Calu3 (cell line): ENCODE results near the gene AFAP1L2. TPM values are rescaled to one million over a fixed set of nuclear protein-coding genes. Genes with fewer than 3 reads are reported as not detected.

ENCODE experiments used
- BruUV-seq: library from RNA; stranded (reverse); fragments of 400-500 nt; replicated peaks from 2 replicates; lab custom pipeline; 2021; lab: Mats Ljungman, UMichigan
- CTCF ChIA-PET: fragments of 300-600 bp; sonication (Branson Sonifier 250); formaldehyde crosslinking; loops from one replicate; lab custom pipeline; 2022; ENCODE audit warnings: antibody characterized with exemption; lab: Charles Lee
- DNase-seq: peaks from one replicate; pipeline ENCODE4 v3.0.0; 2022
- H3K27ac Mint-ChIP-seq: one replicate; pipeline ENCODE4 v1.8.0; 2022; ENCODE audit warnings: mixed read lengths; ENCODE audit not compliant: unreplicated experiment
- H3K27me3 Mint-ChIP-seq: one replicate; pipeline ENCODE4 v1.8.0; 2022; ENCODE audit warnings: mixed read lengths; ENCODE audit not compliant: unreplicated experiment
- H3K36me3 Mint-ChIP-seq: one replicate; pipeline ENCODE4 v1.8.0; 2022; ENCODE audit warnings: mild to moderate bottlenecking, moderate library complexity, mixed read lengths; ENCODE audit not compliant: insufficient read depth, unreplicated experiment
- H3K4me1 Mint-ChIP-seq: one replicate; pipeline ENCODE4 v1.8.0; 2022; ENCODE audit warnings: mild to moderate bottlenecking, low read depth, mixed read lengths; ENCODE audit not compliant: unreplicated experiment
- H3K4me3 Mint-ChIP-seq: one replicate; pipeline ENCODE4 v1.8.0; 2022; ENCODE audit warnings: mild to moderate bottlenecking, low read depth, moderate library complexity, mixed read lengths; ENCODE audit not compliant: unreplicated experiment
- H3K9me3 Mint-ChIP-seq: one replicate; pipeline ENCODE4 v1.8.0; 2022; ENCODE audit warnings: low read depth, mixed read lengths; ENCODE audit not compliant: unreplicated experiment
- intact Hi-C: fragments of 100-400 bp; cut with micrococcal nuclease; formaldehyde crosslinking; loops from one replicate; pipeline ENCODE4 v1.10.0; 2022; ENCODE audit not compliant: unreplicated experiment
- total RNA-seq: library from RNA; stranded (reverse); gene quantifications from 2 replicates; pipeline ENCODE4 v1.2.3, GENCODE V29; 2022
- TF ChIP-seq, protein P1 (sequence below): fragments of 200-600 bp; IDR thresholded peaks from one replicate; pipeline ENCODE4 v1.8.0; 2022; ENCODE audit warnings: antibody characterized with exemption; ENCODE audit not compliant: unreplicated experiment

Gene AFAP1L2
- total RNA-seq, 1 experiment from 2014 or later = 0.76 TPM

DNA sequence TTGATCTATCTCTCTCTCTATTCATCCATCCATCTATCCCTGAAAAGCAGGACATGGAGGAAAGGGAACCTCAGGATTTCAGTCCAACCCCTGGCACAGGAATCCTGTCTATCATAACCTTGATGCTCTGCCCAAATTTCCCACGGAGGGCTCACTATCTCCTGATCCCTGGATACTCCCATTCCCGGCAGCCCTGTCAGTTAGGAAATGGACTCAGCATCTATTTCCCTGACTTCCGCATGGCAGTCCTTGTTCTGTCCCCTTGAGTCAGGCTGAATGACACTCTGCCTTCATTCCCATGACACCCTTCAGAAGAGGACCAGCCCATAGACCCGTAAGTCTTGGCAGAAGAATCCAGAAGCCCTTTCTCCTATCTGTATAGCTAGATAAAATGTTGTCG, 87.6 kb downstream of the AFAP1L2 start:
- BruUV-seq = no TSS peak
- Mint-ChIP-seq H3K9me3 (no peaks in the 10 kb centered on the region), H3K4me1 (peaks cover 14% of the 10 kb centered on the region), H3K27ac (no peak overlapping the region), H3K36me3 (peaks cover 10% of the 10 kb centered on the region), H3K27me3 (no peaks in the 10 kb centered on the region), H3K4me3 (no peak overlapping the region)
- CTCF ChIA-PET = no interaction called here
- TF ChIP-seq, protein P1, sequence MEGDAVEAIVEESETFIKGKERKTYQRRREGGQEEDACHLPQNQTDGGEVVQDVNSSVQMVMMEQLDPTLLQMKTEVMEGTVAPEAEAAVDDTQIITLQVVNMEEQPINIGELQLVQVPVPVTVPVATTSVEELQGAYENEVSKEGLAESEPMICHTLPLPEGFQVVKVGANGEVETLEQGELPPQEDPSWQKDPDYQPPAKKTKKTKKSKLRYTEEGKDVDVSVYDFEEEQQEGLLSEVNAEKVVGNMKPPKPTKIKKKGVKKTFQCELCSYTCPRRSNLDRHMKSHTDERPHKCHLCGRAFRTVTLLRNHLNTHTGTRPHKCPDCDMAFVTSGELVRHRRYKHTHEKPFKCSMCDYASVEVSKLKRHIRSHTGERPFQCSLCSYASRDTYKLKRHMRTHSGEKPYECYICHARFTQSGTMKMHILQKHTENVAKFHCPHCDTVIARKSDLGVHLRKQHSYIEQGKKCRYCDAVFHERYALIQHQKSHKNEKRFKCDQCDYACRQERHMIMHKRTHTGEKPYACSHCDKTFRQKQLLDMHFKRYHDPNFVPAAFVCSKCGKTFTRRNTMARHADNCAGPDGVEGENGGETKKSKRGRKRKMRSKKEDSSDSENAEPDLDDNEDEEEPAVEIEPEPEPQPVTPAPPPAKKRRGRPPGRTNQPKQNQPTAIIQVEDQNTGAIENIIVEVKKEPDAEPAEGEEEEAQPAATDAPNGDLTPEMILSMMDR = no peak
- intact Hi-C loops = no loop called here
- no peak for DNase-seq

DNA sequence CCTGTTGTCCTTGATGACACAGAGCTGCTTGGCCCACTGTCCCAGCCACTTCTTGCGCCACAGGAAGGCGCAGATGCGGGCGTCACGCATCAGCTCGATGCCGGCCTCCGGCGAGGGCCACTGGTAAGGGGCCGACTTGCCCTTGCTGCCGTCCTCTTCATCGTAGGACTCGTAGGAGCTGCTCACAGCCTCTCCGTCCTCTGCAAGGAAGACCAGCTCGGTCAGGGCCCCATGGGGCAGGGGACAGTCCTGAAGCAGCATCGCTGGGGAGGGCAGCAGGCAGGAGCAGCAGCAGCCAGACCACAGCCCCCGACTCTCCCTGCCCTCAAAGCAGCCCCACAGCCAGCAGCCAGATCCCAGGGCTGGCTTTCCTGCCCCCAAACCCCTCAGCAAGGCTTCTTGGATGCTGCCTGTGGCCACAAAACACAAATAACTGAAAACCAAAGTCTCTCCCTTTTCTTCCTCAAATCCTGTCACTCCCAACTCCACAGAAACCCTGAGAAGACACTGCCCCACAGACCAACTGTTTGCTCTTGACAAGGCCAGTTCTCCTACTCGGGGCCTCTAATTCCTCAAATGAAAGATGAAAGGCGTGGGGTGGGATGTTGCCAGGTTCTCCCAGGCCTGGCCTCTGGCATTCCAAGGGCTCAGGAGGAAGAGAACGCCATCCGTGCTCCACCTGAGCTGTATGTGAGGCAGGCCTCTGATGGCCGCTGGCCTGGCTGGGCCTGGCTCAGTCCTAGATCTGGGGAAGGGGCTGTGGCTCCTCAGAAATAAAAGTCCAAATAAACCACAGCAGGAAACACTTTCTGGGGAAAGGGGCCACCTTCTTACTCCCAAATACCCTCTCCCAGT, 88.5 kb downstream of the AFAP1L2 start:
- CTCF ChIA-PET = no interaction called here
- no peaks in the 10 kb centered on the region for H3K9me3 Mint-ChIP-seq
- H3K4me1 Mint-ChIP-seq = peaks cover 5% of the 10 kb centered on the region
- H3K27ac Mint-ChIP-seq = no peak overlapping the region
- TF ChIP-seq, protein P1 = no peak
- intact Hi-C loops = no loop called here
- H3K27me3 Mint-ChIP-seq = no peaks in the 10 kb centered on the region
- no peak overlapping the region for H3K4me3 Mint-ChIP-seq
- peaks cover 9% of the 10 kb centered on the region for H3K36me3 Mint-ChIP-seq
- no TSS peak for BruUV-seq
- no peak for DNase-seq

DNA sequence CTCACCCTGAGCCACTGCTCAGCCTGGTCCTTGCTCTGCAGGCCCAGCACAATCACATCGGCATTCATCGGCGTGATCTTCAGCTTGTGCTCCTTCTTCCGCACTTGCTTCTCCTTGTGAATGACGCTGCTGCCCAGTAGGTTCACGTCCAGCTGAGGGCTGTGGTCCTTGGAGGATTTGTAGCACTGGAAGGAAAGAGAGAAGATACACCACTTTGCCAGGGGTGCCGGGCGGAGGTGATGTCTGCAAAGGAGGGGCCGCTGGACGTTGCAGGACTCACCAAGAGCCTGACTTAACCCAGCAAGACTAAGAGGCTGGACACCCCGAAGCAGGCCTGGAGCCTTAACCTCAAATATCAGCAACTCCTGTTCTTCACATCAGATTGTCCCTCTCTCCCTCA, 90.4 kb downstream of the AFAP1L2 start:
- no peak for DNase-seq
- no TSS peak for BruUV-seq
- Mint-ChIP-seq H3K4me1 (no peaks in the 10 kb centered on the region), H3K27me3 (no peaks in the 10 kb centered on the region), H3K4me3 (no peak overlapping the region), H3K36me3 (peaks cover 4% of the 10 kb centered on the region), H3K9me3 (no peaks in the 10 kb centered on the region), H3K27ac (no peak overlapping the region)
- CTCF ChIA-PET = no interaction called here
- intact Hi-C loops = no loop called here
- TF ChIP-seq, protein P1 = no peak

DNA sequence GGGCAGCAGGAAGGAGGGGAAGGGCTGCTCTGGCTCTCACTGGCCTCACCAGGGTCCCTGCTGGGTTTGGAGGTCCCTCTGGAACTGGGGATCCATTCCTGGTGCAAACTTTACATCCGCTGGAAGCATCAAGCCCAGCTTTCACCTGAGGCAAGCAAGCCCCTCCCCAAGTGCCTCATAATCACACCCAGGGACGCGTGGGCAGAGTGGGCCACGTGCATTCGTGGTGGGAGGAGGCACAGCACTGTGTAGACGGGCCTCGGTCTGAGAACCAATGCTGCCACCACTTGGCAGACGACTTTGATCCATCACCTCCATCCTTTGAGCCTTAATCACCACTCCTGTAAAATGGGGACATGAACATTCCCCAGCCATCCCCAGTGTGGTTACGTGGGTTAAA, 91.2 kb downstream of the AFAP1L2 start:
- CTCF ChIA-PET = interaction anchor here (0.7 kb wide), 1 partner anchor 100 kb away, joined by 7 read pairs; no protein-coding TSS in a partner anchor
- no peak for DNase-seq
- H3K4me3 Mint-ChIP-seq = no peak overlapping the region
- no TSS peak for BruUV-seq
- intact Hi-C loops = no loop called here
- H3K27ac Mint-ChIP-seq = no peak overlapping the region
- no peaks in the 10 kb centered on the region for H3K4me1 Mint-ChIP-seq
- H3K36me3 Mint-ChIP-seq = peaks cover 4% of the 10 kb centered on the region
- TF ChIP-seq, protein P1 = no peak
- no peaks in the 10 kb centered on the region for H3K9me3 Mint-ChIP-seq
- no peaks in the 10 kb centered on the region for H3K27me3 Mint-ChIP-seq
